ENCODE results near the gene SDSL. TPM values are rescaled to one million over a fixed set of nuclear protein-coding genes. Genes with fewer than 3 reads are reported as not detected.

Gene SDSL
- total RNA-seq, 1 donor from 2014 or later, result not detected

DNA sequence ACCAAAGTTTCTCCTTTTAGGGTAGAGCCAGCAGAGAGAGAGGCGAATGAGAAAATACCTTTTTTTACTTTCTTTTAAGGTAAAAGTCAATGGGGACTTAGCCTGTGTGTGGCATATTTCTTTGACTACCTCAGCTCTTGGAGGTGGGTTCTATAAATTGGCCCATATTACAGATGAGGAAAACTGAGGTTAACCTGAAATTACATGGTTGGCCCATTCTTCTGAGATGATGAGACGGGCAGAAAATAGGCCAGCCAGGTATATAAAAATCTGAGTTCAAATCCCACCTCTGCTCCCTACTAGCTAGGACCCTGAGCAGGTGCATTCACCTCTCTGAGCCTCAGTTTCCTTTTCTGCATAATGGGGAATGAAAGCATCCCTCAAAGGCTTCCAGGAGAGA, 27.1 kb downstream of the SDSL start:
- Histone ChIP-seq H3K27ac (no peak overlapping the region), H3K27me3 (no peaks in the 10 kb centered on the region), H3K4me3 (no peak overlapping the region), H3K9me3 (no peaks in the 10 kb centered on the region), H3K36me3 (no peaks in the 10 kb centered on the region), H3K4me1 (no peaks in the 10 kb centered on the region)
- intact Hi-C loops (cut with DNase I), result no loop called here
- no peak for DNase-seq (ENCODE audit: extremely low spot score in 2 of 2)
- TF ChIP-seq POLR2A (IDR thresholded peaks at IDR 0.05) (no peak), POLR2AphosphoS5 (IDR thresholded peaks at IDR 0.05; ENCODE audit: insufficient read depth in 1 of 2, low read depth in 1 of 2) (no peak), CTCF (IDR thresholded peaks at IDR 0.05) (no peak)

DNA sequence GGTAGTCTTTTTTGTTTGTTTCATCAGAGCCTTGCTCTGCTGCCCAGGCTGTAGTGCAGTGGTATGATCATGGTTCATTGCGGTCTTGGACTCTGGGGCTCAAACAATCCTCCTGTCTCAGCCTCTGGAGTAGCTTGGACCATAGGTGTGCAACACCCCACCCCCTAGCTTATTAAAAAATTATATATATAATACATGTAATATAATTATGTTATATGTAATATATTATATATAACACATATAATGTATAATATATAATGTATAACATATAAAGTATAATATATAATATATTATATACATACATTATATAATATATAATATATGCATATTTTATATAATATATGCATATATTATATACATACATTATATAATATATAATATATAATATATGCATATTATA, 27.7 kb downstream of the SDSL start:
- Histone ChIP-seq H3K27me3 (no peaks in the 10 kb centered on the region), H3K4me1 (no peaks in the 10 kb centered on the region), H3K4me3 (no peak overlapping the region), H3K36me3 (no peaks in the 10 kb centered on the region), H3K27ac (no peak overlapping the region), H3K9me3 (no peaks in the 10 kb centered on the region)
- TF ChIP-seq POLR2A (IDR thresholded peaks at IDR 0.05) (no peak), CTCF (IDR thresholded peaks at IDR 0.05) (no peak), POLR2AphosphoS5 (IDR thresholded peaks at IDR 0.05; ENCODE audit: insufficient read depth in 1 of 2, low read depth in 1 of 2) (no peak)
- intact Hi-C loops (cut with DNase I), result no loop called here
- no peak for DNase-seq (ENCODE audit: extremely low spot score in 2 of 2)

DNA sequence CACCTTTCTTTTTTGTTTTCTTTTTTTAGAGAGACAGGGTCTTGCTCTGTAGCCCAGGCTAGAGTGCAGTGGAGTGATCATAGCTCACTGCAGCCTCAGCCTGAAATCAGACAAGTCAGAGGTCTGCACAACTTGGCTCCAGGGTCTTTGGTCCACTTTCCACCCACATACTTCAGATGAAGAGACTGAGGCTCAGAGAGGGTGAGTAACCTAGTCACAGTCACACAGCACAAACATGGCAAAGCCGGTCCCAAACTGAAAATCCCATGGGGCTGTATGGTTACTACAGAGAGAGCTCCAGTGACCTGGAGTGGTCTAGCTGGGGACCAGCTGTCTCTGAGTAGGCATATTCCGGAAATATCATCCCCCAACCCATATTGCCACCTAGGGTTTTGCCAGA, 30.3 kb downstream of the SDSL start:
- Histone ChIP-seq H3K27me3 (no peaks in the 10 kb centered on the region), H3K4me1 (no peaks in the 10 kb centered on the region), H3K9me3 (no peaks in the 10 kb centered on the region), H3K36me3 (no peaks in the 10 kb centered on the region), H3K4me3 (no peak overlapping the region), H3K27ac (no peak overlapping the region)
- no peak for DNase-seq (ENCODE audit: extremely low spot score in 2 of 2)
- TF ChIP-seq POLR2AphosphoS5 (IDR thresholded peaks at IDR 0.05; ENCODE audit: insufficient read depth in 1 of 2, low read depth in 1 of 2) (no peak), CTCF (IDR thresholded peaks at IDR 0.05) (no peak), POLR2A (IDR thresholded peaks at IDR 0.05) (no peak)
- intact Hi-C loops (cut with DNase I), result no loop called here

DNA sequence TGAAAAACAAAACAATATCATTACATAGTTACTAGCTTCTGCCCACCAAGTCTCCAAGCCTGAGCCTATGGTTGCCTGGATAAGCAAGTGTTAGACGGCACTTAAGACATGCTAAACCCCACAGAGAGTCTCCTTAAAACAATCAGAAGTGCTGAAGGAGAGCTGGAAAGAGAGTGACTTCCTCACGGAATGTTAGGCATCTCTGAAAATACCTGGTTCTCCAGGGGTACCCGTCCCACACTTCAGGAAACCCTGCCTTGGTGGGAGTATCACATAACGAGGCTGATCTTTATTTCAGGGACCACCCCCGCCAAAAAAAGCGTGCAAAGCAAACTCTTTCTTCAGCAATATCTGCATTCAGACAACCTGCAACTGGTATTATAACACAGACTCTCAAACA, 31.1 kb downstream of the SDSL start:
- Histone ChIP-seq H3K27ac (no peak overlapping the region), H3K27me3 (no peaks in the 10 kb centered on the region), H3K36me3 (no peaks in the 10 kb centered on the region), H3K4me1 (no peaks in the 10 kb centered on the region), H3K4me3 (no peak overlapping the region), H3K9me3 (no peaks in the 10 kb centered on the region)
- no peak for TF ChIP-seq CTCF (IDR thresholded peaks at IDR 0.05)
- TF ChIP-seq POLR2A (IDR thresholded peaks at IDR 0.05), result no peak
- no peak for TF ChIP-seq POLR2AphosphoS5 (IDR thresholded peaks at IDR 0.05; ENCODE audit: insufficient read depth in 1 of 2, low read depth in 1 of 2)
- DNase-seq (ENCODE audit: extremely low spot score in 2 of 2), result no peak
- intact Hi-C loops (cut with DNase I), result no loop called here

DNA sequence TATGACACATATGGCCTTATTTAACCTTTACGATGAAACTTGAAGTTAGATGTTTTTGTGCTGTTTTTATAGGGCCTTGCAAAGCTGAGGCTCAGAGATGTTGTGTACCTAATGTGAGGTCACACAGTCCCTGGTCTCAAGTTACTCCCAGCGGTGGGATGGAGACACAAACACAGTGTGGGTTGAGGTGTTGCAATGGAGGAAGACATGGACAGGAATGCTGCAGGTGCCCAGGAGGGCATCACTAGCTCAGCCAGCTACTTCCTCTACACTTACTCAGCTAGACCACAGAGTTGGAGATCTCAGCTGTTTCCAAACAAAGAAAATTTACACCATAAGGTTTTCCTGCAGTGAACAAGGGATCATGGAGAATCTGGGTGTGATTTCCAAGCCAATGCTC, 34.0 kb downstream of the SDSL start:
- no peaks in the 10 kb centered on the region for H3K27me3 ChIP-seq
- no peak overlapping the region for H3K27ac ChIP-seq
- intact Hi-C loops (cut with DNase I), result no loop called here
- H3K4me1 ChIP-seq, result no peaks in the 10 kb centered on the region
- no peak for DNase-seq (ENCODE audit: extremely low spot score in 2 of 2)
- no peaks in the 10 kb centered on the region for H3K9me3 ChIP-seq
- no peak overlapping the region for H3K4me3 ChIP-seq
- H3K36me3 ChIP-seq, result no peaks in the 10 kb centered on the region
- TF ChIP-seq CTCF (IDR thresholded peaks at IDR 0.05) (no peak), POLR2AphosphoS5 (IDR thresholded peaks at IDR 0.05; ENCODE audit: insufficient read depth in 1 of 2, low read depth in 1 of 2) (no peak), POLR2A (IDR thresholded peaks at IDR 0.05) (no peak)
